ENCODE results near the gene TENT4A. TPM values are rescaled to one million over a fixed set of nuclear protein-coding genes. Genes with fewer than 3 reads are reported as not detected.

The TENT4A gene
- total RNA-seq, 1 donor from 2014 or later = 41.2 TPM

- Mint-ChIP-seq H3K4me1 (no peaks in the 10 kb centered on the region), H3K4me3 (no peak overlapping the region), H3K36me3 (ENCODE audit: low read depth) (peaks cover 10% of the 10 kb centered on the region), H3K27ac (ENCODE audit: unreplicated experiment) (no peak overlapping the region), H3K27me3 (ENCODE audit: low read depth) (peaks cover 57% of the 10 kb centered on the region), H3K9me3 (peaks cover 5% of the 10 kb centered on the region)
- no peak for TF ChIP-seq CTCF (conservative IDR thresholded peaks at IDR 0.05)
- no peak for DNase-seq (ENCODE audit: low read depth, low spot score)
These were observed 32.3 kb upstream of the TENT4A start for GRCh38 chr5:6680922-6681321.

GRCh38 chr5:6681682-6682081, 31.6 kb upstream of the TENT4A start:
- Mint-ChIP-seq H3K4me1 (peaks cover 3% of the 10 kb centered on the region), H3K27ac (ENCODE audit: unreplicated experiment) (no peak overlapping the region), H3K27me3 (ENCODE audit: low read depth) (peaks cover 64% of the 10 kb centered on the region), H3K4me3 (no peak overlapping the region), H3K9me3 (peaks cover 2% of the 10 kb centered on the region), H3K36me3 (ENCODE audit: low read depth) (peaks cover 4% of the 10 kb centered on the region)
- TF ChIP-seq CTCF (conservative IDR thresholded peaks at IDR 0.05) = no peak
- no peak for DNase-seq (ENCODE audit: low read depth, low spot score)

DNA sequence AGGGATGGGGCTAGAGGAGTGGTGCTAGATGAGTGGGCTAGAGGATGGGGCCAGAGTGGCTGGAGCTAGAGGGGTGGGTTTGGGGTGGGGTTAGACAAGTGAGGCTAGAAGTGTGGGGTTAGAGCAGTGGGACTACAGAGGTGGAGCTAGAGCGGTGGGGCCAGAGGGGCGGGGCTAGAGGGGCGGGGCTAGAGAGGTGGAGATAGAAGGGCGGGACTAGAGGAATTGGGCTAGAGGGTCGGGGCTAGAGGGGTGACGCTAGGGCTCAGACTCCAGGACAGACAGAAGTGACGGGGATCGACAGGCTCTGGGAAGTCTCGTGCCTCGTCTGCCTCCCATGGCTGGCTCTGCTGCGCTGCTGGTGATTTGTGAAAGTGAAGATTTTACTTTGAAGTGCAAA, 31.0 kb upstream of the TENT4A start:
- no peaks in the 10 kb centered on the region for H3K9me3 Mint-ChIP-seq
- peaks cover 7% of the 10 kb centered on the region for H3K4me1 Mint-ChIP-seq
- H3K4me3 Mint-ChIP-seq = no peak overlapping the region
- no peak for TF ChIP-seq CTCF (conservative IDR thresholded peaks at IDR 0.05)
- H3K36me3 Mint-ChIP-seq (ENCODE audit: low read depth) = no peaks in the 10 kb centered on the region
- H3K27ac Mint-ChIP-seq (ENCODE audit: unreplicated experiment) = no peak overlapping the region
- H3K27me3 Mint-ChIP-seq (ENCODE audit: low read depth) = peaks cover 69% of the 10 kb centered on the region
- DNase-seq (ENCODE audit: low read depth, low spot score) = no peak

GRCh38 chr5:6683241-6683640, 30.0 kb upstream of the TENT4A start:
- no peak overlapping the region for H3K4me3 Mint-ChIP-seq
- no peak for TF ChIP-seq CTCF (conservative IDR thresholded peaks at IDR 0.05)
- H3K27ac Mint-ChIP-seq (ENCODE audit: unreplicated experiment) = no peak overlapping the region
- no peak for DNase-seq (ENCODE audit: low read depth, low spot score)
- peaks cover 77% of the 10 kb centered on the region for H3K27me3 Mint-ChIP-seq (ENCODE audit: low read depth)
- H3K36me3 Mint-ChIP-seq (ENCODE audit: low read depth) = no peaks in the 10 kb centered on the region
- H3K9me3 Mint-ChIP-seq = no peaks in the 10 kb centered on the region
- peaks cover 11% of the 10 kb centered on the region for H3K4me1 Mint-ChIP-seq

GRCh38 chr5:6684075-6684474, 29.2 kb upstream of the TENT4A start:
- Mint-ChIP-seq H3K4me1 (peaks cover 11% of the 10 kb centered on the region), H3K4me3 (no peak overlapping the region), H3K9me3 (no peaks in the 10 kb centered on the region), H3K27ac (ENCODE audit: unreplicated experiment) (no peak overlapping the region), H3K36me3 (ENCODE audit: low read depth) (no peaks in the 10 kb centered on the region), H3K27me3 (ENCODE audit: low read depth) (peaks cover 74% of the 10 kb centered on the region)
- TF ChIP-seq CTCF (conservative IDR thresholded peaks at IDR 0.05) = no peak
- no peak for DNase-seq (ENCODE audit: low read depth, low spot score)

DNA sequence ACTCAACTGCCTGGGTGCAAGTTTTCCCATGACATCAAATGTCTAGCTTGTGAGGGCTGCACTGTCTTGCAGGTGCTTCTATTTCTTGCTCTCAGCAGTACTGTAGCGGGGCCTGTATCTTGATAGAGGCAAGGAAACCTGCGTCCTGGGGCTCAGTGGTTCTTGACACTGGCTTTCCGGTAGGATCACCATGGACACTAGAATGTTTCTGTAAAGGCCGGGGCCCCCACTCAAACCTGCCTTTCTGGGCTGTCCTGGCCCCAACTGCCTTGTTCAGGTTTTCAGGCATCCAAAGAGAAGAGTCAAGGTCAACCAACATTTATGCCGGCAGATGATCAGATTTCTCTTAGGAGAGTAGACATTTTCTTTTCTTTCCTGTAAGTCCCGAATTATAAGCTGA, 26.7 kb upstream of the TENT4A start:
- TF ChIP-seq CTCF (conservative IDR thresholded peaks at IDR 0.05) = no peak
- no peaks in the 10 kb centered on the region for H3K36me3 Mint-ChIP-seq (ENCODE audit: low read depth)
- peaks cover 71% of the 10 kb centered on the region for H3K27me3 Mint-ChIP-seq (ENCODE audit: low read depth)
- no peak overlapping the region for H3K4me3 Mint-ChIP-seq
- no peak for DNase-seq (ENCODE audit: low read depth, low spot score)
- H3K9me3 Mint-ChIP-seq = no peaks in the 10 kb centered on the region
- H3K4me1 Mint-ChIP-seq = peaks cover 11% of the 10 kb centered on the region
- H3K27ac Mint-ChIP-seq (ENCODE audit: unreplicated experiment) = no peak overlapping the region

Data from neural crest cell (in vitro differentiated cells).